ENCODE data around the gene LRRFIP2. TPM values are rescaled to one million over a fixed set of nuclear protein-coding genes. Genes with fewer than 3 reads are reported as not detected.

Gene LRRFIP2
- polyA plus RNA-seq, 1 experiment = 43.9 TPM

DNA sequence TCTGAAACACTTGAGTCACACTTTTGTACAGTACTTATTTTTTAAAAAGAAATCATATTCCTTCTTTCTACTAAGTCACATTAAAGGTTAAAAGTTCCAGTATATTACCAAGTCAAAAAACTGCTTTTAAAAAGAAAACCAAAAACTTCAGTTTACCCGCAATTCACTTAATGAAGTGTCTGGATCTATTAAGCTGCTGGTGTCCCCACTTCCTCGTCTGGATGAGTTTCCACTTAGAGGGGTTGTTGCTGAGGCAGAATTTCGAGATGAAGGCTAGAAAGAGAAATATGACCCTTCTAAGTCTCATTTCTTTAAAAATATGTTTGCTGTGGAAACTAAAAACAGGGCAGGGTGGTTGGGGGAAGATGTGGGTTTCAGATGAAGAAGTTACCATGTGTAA lies 79.7 kb downstream of the LRRFIP2 start:
- POLR2A ChIA-PET = no interaction called here
- no peaks in the 10 kb centered on the region for H3K27me3 ChIP-seq (ENCODE audit: control insufficient read depth, insufficient read depth, low read length)
- H3K4me3 ChIP-seq (ENCODE audit: low read depth, low read length) = no peak overlapping the region
- CTCF ChIA-PET = interaction anchor here (0.9 to 1.3 kb wide), 2 partner anchors 10 kb away, joined by 3 to 4 read pairs; no protein-coding TSS in a partner anchor
- peaks cover 2% of the 10 kb centered on the region for H3K36me3 ChIP-seq (ENCODE audit: control insufficient read depth, insufficient read depth, low read length)
- DNase-seq (ENCODE audit: low read depth) = no peak
- TF ChIP-seq, protein P1, sequence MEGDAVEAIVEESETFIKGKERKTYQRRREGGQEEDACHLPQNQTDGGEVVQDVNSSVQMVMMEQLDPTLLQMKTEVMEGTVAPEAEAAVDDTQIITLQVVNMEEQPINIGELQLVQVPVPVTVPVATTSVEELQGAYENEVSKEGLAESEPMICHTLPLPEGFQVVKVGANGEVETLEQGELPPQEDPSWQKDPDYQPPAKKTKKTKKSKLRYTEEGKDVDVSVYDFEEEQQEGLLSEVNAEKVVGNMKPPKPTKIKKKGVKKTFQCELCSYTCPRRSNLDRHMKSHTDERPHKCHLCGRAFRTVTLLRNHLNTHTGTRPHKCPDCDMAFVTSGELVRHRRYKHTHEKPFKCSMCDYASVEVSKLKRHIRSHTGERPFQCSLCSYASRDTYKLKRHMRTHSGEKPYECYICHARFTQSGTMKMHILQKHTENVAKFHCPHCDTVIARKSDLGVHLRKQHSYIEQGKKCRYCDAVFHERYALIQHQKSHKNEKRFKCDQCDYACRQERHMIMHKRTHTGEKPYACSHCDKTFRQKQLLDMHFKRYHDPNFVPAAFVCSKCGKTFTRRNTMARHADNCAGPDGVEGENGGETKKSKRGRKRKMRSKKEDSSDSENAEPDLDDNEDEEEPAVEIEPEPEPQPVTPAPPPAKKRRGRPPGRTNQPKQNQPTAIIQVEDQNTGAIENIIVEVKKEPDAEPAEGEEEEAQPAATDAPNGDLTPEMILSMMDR (IDR thresholded peaks at IDR 0.05; ENCODE audit: insufficient read depth, low read depth, low read length) = no peak

DNA sequence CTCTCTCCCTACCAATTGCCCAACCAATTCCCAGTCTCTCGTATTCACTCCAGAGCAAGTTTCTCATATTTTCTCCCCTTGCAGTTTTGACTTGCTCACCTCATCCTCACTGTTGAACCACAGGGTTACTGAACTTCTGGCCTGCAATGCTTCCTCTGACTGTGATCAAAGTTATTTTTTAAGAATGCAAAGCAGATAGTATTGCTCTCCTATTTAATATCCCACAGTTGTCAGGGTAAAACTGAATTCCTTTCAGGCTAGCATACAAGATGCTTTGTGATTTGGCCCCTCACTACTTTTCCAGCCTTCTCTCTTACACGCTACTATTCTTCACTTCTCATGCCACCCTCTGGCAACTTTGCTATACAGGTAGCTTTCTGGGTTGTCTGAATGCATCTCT lies 80.9 kb downstream of the LRRFIP2 start:
- Histone ChIP-seq H3K4me3 (ENCODE audit: low read depth, low read length) (no peak overlapping the region), H3K27me3 (ENCODE audit: control insufficient read depth, insufficient read depth, low read length) (no peaks in the 10 kb centered on the region), H3K36me3 (ENCODE audit: control insufficient read depth, insufficient read depth, low read length) (peaks cover 2% of the 10 kb centered on the region)
- no peak for DNase-seq (ENCODE audit: low read depth)
- POLR2A ChIA-PET = interaction anchor here (0.7 kb wide), 1 partner anchor 157 kb away, joined by 3 read pairs; no protein-coding TSS in a partner anchor
- TF ChIP-seq, protein P1 (IDR thresholded peaks at IDR 0.05; ENCODE audit: insufficient read depth, low read depth, low read length) = no peak
- CTCF ChIA-PET = interaction anchor here (0.6 to 1.3 kb wide), 2 partner anchors 9 to 87 kb away, joined by 3 read pairs; no protein-coding TSS in a partner anchor

DNA sequence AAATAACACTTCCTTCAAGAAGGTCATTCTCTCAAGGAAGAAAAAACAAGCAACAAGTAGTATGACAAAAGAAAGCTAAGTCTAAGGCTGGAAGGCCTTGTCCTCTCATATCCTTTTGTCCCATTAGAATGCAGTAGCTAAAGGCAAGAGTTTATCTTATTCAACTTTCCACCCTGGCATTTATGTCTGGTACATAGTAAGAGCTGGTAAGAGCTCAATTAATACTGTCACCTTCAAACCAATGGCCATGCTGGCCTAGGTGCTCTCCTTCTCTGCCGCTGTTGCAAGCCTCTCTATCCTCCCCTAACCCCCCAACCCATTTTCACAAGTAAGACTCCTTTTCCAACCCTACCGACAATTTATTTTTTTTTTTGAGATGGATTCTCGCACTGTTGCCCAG lies 81.9 kb downstream of the LRRFIP2 start:
- DNase-seq (ENCODE audit: low read depth) = no peak
- POLR2A ChIA-PET = no interaction called here

DNA sequence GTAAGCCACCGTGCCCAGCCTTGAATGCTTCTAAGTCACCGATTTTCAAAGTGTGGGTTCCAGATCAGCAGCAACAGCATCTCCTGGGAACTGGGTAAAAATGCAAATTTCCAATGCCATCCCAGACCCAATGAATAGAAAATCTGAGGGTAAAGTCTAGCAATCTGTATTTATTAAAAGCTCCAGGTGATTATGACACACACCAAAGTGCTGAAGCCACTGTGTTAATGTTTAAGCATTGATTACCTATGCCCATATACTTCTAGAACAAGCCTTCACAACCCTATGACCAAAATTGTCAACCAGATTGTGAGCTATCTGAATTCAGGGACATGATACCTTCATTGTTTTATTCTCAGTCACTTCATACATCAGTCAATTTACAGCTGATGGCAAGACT lies 86.5 kb downstream of the LRRFIP2 start:
- CTCF ChIA-PET = no interaction called here
- DNase-seq (ENCODE audit: low read depth) = no peak
- TF ChIP-seq, protein P1 (IDR thresholded peaks at IDR 0.05; ENCODE audit: insufficient read depth, low read depth, low read length) = no peak
- POLR2A ChIA-PET = no interaction called here
- Histone ChIP-seq H3K4me3 (ENCODE audit: low read depth, low read length) (no peak overlapping the region), H3K27me3 (ENCODE audit: control insufficient read depth, insufficient read depth, low read length) (no peaks in the 10 kb centered on the region), H3K36me3 (ENCODE audit: control insufficient read depth, insufficient read depth, low read length) (peaks cover 4% of the 10 kb centered on the region)

More for the DNA sequence above, 81.9 kb downstream of the LRRFIP2 start:
- H3K27me3 ChIP-seq (ENCODE audit: control insufficient read depth, insufficient read depth, low read length) = no peaks in the 10 kb centered on the region
- TF ChIP-seq, protein P1 (IDR thresholded peaks at IDR 0.05; ENCODE audit: insufficient read depth, low read depth, low read length) = no peak
- CTCF ChIA-PET = no interaction called here
- H3K36me3 ChIP-seq (ENCODE audit: control insufficient read depth, insufficient read depth, low read length) = peaks cover 4% of the 10 kb centered on the region
- H3K4me3 ChIP-seq (ENCODE audit: low read depth, low read length) = no peak overlapping the region

DNA sequence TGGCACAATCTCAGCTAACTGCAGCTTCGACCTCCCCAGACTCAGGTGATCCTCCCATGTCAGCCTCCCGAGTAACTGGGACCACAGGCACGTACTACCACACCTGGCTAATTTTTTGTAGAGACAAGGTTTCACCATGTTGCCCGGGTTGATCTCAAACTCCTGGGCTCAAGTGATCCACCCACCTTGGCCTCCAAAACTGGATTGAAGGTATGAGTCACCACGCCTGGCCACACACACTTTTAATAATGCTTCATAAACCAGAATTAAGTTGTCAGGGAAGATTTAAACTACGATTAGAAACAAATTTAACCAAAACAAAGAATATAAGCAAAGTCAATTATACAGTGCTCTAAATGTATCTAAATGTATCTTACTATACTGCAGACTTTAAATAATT lies 87.5 kb downstream of the LRRFIP2 start:
- H3K36me3 ChIP-seq (ENCODE audit: control insufficient read depth, insufficient read depth, low read length) = peaks cover 4% of the 10 kb centered on the region
- no peak overlapping the region for H3K4me3 ChIP-seq (ENCODE audit: low read depth, low read length)
- TF ChIP-seq, protein P1 (IDR thresholded peaks at IDR 0.05; ENCODE audit: insufficient read depth, low read depth, low read length) = no peak
- ChIA-PET CTCF (no interaction called here), POLR2A (no interaction called here)
- no peaks in the 10 kb centered on the region for H3K27me3 ChIP-seq (ENCODE audit: control insufficient read depth, insufficient read depth, low read length)
- no peak for DNase-seq (ENCODE audit: low read depth)

Measured in BJ (cell line).